Measurements from ENCODE around the gene CD2. TPM values are rescaled to one million over a fixed set of nuclear protein-coding genes. Genes with fewer than 3 reads are reported as not detected.

The CD2 gene
- total RNA-seq, 1 experiment from 2014 or later = 0.10 TPM

DNA sequence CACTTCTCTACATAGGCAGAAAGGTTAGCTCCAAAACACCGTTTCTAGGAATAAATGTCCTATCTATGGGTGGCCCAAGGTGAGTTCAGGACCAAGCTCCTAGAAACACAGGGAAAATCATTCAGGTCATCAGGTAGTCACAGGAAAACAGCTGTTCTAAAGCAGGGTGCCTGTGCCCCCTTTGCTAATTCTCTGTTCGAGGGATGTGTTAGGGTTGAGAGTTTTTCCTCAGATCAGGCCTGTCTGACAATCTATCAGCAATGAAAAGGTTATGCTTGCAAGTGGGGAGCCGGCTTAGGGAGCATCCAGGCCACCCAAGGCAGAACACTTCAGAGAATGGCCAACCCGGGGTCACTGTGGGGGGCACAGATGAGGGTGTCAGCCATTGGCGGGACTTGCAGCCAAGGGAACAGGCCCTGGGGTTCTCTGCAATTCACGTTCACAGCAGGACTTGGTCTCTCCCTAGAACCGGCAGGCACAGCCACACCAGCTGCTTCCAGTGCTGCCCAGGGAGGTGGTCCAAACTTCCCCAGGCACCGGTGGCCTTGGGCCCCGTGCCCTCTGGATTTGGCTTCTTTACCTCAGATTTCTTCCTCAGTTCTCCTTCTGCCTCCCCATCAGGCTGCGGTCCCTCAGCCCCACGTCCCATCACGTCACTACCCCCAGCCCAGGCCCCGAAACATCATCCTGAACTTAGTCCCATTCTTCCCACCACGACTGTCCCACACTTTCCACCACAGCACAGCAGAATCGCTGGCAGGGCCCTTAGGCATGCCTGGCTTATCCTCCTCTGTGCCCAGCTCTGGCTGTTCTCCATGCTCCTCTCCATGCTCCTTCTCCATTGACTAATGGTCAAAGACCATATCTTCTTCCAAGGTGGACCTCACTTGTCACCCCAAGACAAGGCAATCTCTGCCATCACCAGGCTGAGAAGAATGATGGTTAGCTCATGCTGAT is 11.0 kb downstream of the CD2 start:
- H3K4me1 ChIP-seq (ENCODE audit: control insufficient read depth, insufficient read depth, low read length) = no peaks in the 10 kb centered on the region
- intact Hi-C loops (cut with micrococcal nuclease; ENCODE audit: unreplicated experiment) = no loop called here
- H3K4me3 ChIP-seq (ENCODE audit: low read depth in 2 of 2, low read length in 2 of 2) = no peak overlapping the region
- H3K36me3 ChIP-seq (ENCODE audit: control insufficient read depth, insufficient read depth, low read length) = no peaks in the 10 kb centered on the region
- DNase-seq (ENCODE audit: low read depth, low spot score) = no peak
- BruUV-seq (replicated peaks) = no TSS peak
- TF ChIP-seq, protein P1, sequence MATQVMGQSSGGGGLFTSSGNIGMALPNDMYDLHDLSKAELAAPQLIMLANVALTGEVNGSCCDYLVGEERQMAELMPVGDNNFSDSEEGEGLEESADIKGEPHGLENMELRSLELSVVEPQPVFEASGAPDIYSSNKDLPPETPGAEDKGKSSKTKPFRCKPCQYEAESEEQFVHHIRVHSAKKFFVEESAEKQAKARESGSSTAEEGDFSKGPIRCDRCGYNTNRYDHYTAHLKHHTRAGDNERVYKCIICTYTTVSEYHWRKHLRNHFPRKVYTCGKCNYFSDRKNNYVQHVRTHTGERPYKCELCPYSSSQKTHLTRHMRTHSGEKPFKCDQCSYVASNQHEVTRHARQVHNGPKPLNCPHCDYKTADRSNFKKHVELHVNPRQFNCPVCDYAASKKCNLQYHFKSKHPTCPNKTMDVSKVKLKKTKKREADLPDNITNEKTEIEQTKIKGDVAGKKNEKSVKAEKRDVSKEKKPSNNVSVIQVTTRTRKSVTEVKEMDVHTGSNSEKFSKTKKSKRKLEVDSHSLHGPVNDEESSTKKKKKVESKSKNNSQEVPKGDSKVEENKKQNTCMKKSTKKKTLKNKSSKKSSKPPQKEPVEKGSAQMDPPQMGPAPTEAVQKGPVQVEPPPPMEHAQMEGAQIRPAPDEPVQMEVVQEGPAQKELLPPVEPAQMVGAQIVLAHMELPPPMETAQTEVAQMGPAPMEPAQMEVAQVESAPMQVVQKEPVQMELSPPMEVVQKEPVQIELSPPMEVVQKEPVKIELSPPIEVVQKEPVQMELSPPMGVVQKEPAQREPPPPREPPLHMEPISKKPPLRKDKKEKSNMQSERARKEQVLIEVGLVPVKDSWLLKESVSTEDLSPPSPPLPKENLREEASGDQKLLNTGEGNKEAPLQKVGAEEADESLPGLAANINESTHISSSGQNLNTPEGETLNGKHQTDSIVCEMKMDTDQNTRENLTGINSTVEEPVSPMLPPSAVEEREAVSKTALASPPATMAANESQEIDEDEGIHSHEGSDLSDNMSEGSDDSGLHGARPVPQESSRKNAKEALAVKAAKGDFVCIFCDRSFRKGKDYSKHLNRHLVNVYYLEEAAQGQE (IDR thresholded peaks at IDR 0.05; ENCODE audit: insufficient read depth in 1 of 2, low read depth in 2 of 2, low read length in 1 of 2) = no peak
- no peak for TF ChIP-seq POLR2AphosphoS5 (IDR thresholded peaks at IDR 0.05; ENCODE audit: low read depth, low read length)
- TF ChIP-seq SIN3A (IDR thresholded peaks at IDR 0.05; ENCODE audit: borderline replicate concordance, insufficient read depth, low read depth, low read length) = no peak
- TF ChIP-seq TCF7L2 (IDR thresholded peaks at IDR 0.05; ENCODE audit: low read depth, low read length) = no peak
- TF ChIP-seq, protein P2, sequence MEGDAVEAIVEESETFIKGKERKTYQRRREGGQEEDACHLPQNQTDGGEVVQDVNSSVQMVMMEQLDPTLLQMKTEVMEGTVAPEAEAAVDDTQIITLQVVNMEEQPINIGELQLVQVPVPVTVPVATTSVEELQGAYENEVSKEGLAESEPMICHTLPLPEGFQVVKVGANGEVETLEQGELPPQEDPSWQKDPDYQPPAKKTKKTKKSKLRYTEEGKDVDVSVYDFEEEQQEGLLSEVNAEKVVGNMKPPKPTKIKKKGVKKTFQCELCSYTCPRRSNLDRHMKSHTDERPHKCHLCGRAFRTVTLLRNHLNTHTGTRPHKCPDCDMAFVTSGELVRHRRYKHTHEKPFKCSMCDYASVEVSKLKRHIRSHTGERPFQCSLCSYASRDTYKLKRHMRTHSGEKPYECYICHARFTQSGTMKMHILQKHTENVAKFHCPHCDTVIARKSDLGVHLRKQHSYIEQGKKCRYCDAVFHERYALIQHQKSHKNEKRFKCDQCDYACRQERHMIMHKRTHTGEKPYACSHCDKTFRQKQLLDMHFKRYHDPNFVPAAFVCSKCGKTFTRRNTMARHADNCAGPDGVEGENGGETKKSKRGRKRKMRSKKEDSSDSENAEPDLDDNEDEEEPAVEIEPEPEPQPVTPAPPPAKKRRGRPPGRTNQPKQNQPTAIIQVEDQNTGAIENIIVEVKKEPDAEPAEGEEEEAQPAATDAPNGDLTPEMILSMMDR (IDR thresholded peaks at IDR 0.05) = no peak
- POLR2A ChIA-PET = no interaction called here
- no peaks in the 10 kb centered on the region for H3K9me3 ChIP-seq (ENCODE audit: control insufficient read depth, insufficient read depth, low read depth, low read length)
- H3K27ac ChIP-seq (ENCODE audit: low read length) = no peak overlapping the region
- in situ Hi-C loops (cut with HindIII; ENCODE audit: low pct_unique_long_range_greater_than_20kb, low sequenced_read_pairs) = no loop called here
- no peaks in the 10 kb centered on the region for H3K27me3 ChIP-seq (ENCODE audit: control insufficient read depth, insufficient read depth, low read length)
- no peak for ATAC-seq
- CTCF ChIA-PET = interaction anchor here (0.6 kb wide), 1 partner anchor 243 kb away, joined by 3 read pairs; no protein-coding TSS in a partner anchor

DNA sequence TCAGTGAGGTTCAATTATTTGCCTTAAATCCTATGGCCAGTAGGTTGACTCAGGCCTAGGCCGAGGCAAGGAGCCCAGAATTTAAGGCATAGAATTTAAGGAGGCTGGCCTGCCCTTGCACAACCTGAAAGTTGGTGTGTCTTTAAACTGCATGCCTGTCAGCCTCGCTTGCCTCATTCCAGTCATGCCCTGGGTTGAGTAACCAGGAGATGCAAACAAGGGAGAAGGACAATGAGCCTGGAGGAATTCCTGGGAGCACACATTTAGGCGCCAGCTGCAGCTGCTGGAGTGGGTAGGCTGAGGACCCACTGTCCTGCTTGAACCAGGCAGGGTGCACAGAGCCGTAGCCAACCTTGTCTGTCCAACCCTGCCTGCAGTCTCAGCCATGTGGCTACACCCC is 11.7 kb downstream of the CD2 start:
- ATAC-seq (no peak), DNase-seq (ENCODE audit: low read depth, low spot score) (no peak)
- intact Hi-C loops (cut with micrococcal nuclease; ENCODE audit: unreplicated experiment) (no loop called here), in situ Hi-C loops (cut with HindIII; ENCODE audit: low pct_unique_long_range_greater_than_20kb, low sequenced_read_pairs) (no loop called here)
- Histone ChIP-seq H3K27ac (ENCODE audit: low read length) (no peak overlapping the region), H3K9me3 (ENCODE audit: control insufficient read depth, insufficient read depth, low read depth, low read length) (no peaks in the 10 kb centered on the region), H3K4me1 (ENCODE audit: control insufficient read depth, insufficient read depth, low read length) (no peaks in the 10 kb centered on the region), H3K27me3 (ENCODE audit: control insufficient read depth, insufficient read depth, low read length) (no peaks in the 10 kb centered on the region), H3K4me3 (ENCODE audit: low read depth in 2 of 2, low read length in 2 of 2) (no peak overlapping the region), H3K36me3 (ENCODE audit: control insufficient read depth, insufficient read depth, low read length) (no peaks in the 10 kb centered on the region)
- CTCF ChIA-PET = interaction anchor here (0.6 kb wide), 1 partner anchor 242 kb away, joined by 3 read pairs; no protein-coding TSS in a partner anchor
- TF ChIP-seq, protein P1 (IDR thresholded peaks at IDR 0.05; ENCODE audit: insufficient read depth in 1 of 2, low read depth in 2 of 2, low read length in 1 of 2) = no peak
- no peak for TF ChIP-seq TCF7L2 (IDR thresholded peaks at IDR 0.05; ENCODE audit: low read depth, low read length)
- TF ChIP-seq, protein P2 (IDR thresholded peaks at IDR 0.05) = no peak
- TF ChIP-seq POLR2AphosphoS5 (IDR thresholded peaks at IDR 0.05; ENCODE audit: low read depth, low read length) = no peak
- TF ChIP-seq SIN3A (IDR thresholded peaks at IDR 0.05; ENCODE audit: borderline replicate concordance, insufficient read depth, low read depth, low read length) = no peak
- POLR2A ChIA-PET = no interaction called here
- BruUV-seq (replicated peaks) = no TSS peak

Measured in Panc1 (cell line).